Loucy (cell line): ENCODE data around the gene PCDHB8.
"Not testable (repeated sequence)": the region's sequence is repeated elsewhere in the genome, so short reads cannot be mapped to it uniquely, and the experiment has no call there.

Experiments used
- EZH2phosphoT487 ChIP-seq: fragments of 200-600 bp; IDR thresholded peaks from 2 replicates; pipeline ENCODE4 v1.6.1; 2018; ENCODE audit warnings: antibody characterized with exemption, mild to moderate bottlenecking, moderate library complexity, borderline replicate concordance
- TF ChIP-seq, protein P1 (sequence below): fragments of 200-600 bp; sonication (generic); conservative IDR thresholded peaks from 2 replicates; pipeline ENCODE4 v1.5.1; 2014; ENCODE audit warnings: mild to moderate bottlenecking, antibody characterized with exemption, low read length

DNA sequence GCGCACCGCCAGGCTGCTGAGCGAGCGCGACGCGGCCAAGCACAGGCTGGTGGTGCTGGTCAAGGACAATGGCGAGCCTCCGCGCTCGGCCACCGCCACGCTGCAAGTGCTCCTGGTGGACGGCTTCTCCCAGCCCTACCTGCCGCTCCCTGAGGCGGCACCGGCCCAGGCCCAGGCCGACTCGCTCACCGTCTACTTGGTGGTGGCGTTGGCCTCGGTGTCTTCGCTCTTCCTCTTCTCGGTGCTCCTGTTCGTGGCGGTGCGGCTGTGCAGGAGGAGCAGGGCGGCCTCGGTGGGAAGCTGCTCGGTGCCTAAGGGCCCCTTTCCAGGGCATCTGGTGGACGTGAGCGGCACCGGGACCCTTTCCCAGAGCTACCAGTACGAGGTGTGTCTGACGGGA is 24.1 kb downstream of the PCDHB8 start:
- TF ChIP-seq, protein P1, sequence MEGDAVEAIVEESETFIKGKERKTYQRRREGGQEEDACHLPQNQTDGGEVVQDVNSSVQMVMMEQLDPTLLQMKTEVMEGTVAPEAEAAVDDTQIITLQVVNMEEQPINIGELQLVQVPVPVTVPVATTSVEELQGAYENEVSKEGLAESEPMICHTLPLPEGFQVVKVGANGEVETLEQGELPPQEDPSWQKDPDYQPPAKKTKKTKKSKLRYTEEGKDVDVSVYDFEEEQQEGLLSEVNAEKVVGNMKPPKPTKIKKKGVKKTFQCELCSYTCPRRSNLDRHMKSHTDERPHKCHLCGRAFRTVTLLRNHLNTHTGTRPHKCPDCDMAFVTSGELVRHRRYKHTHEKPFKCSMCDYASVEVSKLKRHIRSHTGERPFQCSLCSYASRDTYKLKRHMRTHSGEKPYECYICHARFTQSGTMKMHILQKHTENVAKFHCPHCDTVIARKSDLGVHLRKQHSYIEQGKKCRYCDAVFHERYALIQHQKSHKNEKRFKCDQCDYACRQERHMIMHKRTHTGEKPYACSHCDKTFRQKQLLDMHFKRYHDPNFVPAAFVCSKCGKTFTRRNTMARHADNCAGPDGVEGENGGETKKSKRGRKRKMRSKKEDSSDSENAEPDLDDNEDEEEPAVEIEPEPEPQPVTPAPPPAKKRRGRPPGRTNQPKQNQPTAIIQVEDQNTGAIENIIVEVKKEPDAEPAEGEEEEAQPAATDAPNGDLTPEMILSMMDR, result not testable (repeated sequence)
- TF ChIP-seq EZH2phosphoT487, result not testable (repeated sequence)
